HG02623 (cell line): ENCODE measurements around the gene OOSP4B.
"Not testable (repeated sequence)": the region's sequence is repeated elsewhere in the genome, so short reads cannot be mapped to it uniquely, and the experiment has no call there.

Experiments
- ATAC-seq: cut with Tn5 transposase; IDR thresholded peaks from one replicate; pipeline ENCODE4 v1.9.1; 2021; ENCODE audit warnings: moderate library complexity; ENCODE audit not compliant: unreplicated experiment

The OOSP4B gene

DNA sequence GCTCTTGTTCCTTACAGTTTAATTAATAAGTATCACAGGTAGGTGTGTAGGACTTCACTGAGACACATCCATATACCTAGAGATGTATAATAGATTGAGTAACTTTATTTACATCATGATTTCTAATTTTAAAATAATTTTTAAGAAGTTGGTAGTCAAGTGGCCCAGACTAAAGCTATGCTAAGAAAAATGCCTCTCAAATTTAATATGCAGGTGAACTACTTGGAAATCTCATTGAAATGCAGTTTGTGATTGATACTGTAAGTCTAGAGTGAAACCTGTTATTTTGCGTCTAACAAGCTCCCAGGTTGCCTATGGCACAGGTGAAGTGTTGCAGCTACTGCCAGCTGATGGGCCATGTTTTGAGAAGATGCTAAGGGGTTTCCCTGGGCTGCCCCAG lies at the start of gene OOSP4B:
Gene OOSP4B (plus strand): TSS at position 301 of the 400 bp plus-strand sequence.
- no peak for ATAC-seq

GRCh38 chr11:59967677-59968394 lies 49.1 kb upstream of the OOSP4B start:
- no peak for ATAC-seq

DNA sequence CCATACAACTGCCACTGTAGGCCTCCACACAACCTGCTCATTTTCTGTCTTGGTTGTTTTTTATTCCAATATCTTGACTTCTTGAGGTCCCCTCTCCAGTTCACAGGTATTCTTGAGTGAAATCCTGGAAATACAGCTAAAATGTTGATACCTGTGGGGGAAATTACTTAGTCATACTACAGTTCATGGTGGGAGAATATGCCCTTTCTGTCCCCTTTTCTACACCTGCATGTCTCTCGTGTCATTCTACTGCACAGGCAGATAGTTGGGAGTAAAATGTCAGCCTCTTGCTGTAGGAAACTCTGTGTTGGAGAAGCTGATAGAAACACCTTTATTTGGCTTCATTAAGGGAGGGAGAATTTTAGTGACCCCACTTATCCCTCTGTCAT lies 48.6 kb upstream of the OOSP4B start:
- no peak for ATAC-seq

- no peak for ATAC-seq
Measured at GRCh38 chr11:59973097-59973496, 43.9 kb upstream of the OOSP4B start.

DNA sequence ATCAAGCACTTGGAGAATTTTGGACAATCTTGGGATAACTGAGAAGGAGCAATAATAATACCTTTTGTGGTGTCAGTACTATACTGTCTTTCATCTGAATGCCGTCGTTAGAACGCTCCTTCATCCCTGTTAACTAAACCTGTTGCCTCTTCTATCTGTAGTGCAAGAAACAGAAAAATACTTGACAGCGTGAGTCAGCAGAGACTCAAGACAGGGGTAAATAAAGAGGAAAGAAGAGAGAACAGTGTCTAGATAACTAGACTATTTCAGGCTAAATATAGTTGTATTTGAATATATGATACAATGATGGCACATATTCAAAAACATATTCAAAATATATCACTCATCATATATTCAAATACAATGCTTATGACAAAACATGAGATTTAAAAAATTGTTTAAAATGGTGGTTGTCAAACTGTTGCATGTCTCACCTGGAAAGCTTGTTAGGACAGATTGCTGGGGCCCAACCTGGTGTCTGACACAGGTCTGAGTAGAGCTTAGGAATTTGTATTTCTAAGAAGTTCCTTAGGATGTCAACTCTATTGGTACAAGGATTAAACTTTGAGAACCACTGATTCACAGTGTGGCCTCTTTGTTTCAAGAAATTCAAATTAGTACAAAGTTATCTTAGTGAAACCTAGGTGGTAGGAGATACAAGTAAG lies 35.7 kb upstream of the OOSP4B start:
- no peak for ATAC-seq

DNA sequence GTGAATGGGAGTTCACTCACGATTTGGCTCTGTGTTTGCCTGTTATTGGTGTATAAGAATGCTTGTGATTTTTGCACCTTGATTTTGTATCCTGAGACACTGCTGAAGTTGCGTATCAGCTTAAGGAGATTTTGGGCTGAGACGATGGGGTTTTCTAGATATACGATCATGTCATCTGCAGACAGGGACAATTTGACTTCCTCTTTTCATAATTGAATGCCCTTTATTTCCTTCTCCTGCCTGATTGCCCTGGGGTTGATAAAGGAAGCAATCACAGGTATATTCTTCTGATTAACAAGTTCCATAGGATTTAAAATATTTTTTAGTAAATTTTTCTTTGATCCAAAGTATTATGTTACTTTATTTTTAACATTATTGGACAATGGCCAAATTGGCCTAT lies 34.9 kb upstream of the OOSP4B start:
- not testable (repeated sequence) for ATAC-seq

GRCh38 chr11:59983212-59983611 lies 33.8 kb upstream of the OOSP4B start:
- ATAC-seq, result no peak

GRCh38 chr11:59984368-59984767 lies 32.6 kb upstream of the OOSP4B start:
- no peak for ATAC-seq

DNA sequence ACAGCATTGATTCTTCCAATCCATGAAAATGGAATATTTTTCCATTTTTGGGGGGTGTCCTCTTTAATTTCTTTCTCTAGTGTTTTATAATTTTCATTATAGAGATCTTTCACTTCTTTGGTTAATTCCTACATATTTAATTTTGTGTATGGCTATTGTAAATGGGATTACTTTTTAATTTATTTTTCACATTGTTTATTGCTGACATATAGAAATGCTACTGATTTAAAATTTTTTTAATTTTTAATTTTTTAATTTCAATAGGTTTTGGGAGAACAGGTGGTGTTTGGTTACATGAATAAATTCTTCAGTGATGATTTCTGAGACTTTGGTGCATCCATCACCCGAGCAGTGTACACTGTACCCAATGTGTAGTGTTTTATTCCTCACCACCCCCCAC lies 26.6 kb upstream of the OOSP4B start:
- no peak for ATAC-seq

DNA sequence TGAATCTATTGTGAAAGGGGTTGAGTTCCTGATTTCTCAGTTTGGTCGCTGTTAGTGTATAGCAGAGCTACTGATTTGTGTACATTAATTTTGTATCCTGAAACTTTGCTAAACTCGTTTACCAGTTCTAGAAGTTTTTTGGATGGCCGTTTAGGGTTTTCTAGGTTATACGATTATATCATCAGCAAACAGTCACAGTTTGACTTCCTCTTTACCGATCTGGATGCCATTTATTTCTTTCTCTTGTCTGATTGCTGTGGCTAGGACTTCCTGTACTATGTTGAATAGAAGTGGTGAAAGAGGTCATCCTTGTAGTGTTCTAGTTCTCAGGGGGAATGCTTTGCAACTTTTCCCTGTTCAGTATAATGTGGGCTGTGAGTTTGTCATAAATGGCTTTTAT lies 24.6 kb upstream of the OOSP4B start:
- ATAC-seq, result no peak

GRCh38 chr11:59997800-59998199 lies 19.2 kb upstream of the OOSP4B start:
- no peak for ATAC-seq

- ATAC-seq, result no peak
Measured at GRCh38 chr11:59999691-60000090, 17.3 kb upstream of the OOSP4B start.

DNA sequence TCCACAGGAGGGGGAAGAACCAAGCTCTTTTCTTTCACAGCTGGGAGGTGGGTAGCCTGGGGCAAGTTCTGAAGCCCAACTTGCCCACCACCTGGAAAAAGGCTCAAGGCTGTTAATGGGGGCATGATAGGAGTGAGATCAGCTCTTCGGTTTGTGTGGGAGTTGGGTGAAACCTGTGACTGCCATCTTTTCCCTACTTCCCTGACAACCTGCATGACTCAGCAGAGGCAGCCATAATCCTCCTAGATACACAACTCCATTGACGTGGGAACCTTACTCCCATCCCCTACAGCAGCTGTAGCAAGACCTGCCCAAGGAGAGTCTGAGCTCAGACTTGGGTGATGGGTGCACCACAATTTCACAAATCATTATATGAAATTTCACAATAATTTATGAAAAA lies 13.3 kb upstream of the OOSP4B start:
- no peak for ATAC-seq

DNA sequence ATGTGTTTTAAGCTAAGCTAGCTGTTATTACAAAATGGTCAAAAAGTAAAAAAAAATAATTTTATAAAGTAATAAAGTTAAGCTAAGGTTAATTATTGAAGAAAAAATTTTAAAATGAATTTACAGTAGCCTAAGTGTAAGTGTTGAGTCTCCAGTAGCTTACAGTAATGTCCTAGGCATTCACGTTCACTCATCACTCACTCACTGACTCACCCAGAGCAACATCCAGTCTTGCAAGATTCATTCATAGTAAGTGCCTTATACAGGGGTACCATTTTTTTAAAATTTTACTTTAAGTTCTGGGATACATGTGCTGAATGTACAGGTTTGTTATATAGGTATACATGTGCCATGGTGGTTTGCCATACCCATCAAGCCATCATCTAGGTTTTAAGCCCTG lies 11.6 kb upstream of the OOSP4B start:
- no peak for ATAC-seq

- ATAC-seq, result no peak
Measured at GRCh38 chr11:60018058-60018457, 1.1 kb downstream of the OOSP4B start.

DNA sequence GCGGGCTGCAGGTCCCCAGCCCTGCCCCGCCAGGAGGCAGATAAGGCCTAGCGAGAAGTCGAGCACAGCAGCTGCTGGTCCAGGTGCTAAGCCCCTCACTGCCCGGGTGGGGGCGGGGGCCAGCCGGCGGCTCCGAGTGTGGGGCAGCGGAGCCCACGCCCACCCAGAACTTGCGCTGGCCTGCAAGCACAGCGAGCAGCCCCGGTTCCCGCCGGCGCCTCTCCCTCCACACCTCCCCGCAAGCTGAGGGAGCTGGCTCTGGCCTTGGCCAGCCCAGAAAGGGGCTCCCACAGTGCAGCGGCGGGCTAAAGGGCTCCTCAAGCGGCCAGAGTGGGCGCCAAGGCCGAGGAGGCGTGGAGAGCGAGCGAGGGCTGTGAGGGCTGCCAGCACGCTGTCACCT lies 3.4 kb downstream of the OOSP4B start:
- not testable (repeated sequence) for ATAC-seq

GRCh38 chr11:60029015-60029632 lies 12.1 kb downstream of the OOSP4B start:
- no peak for ATAC-seq

GRCh38 chr11:60040109-60040508 lies 23.1 kb downstream of the OOSP4B start, which contains the start of gene OOSP2:
Gene OOSP2 (plus strand): TSS chr11:60040409. CDS start chr11:60040460, 51 bp downstream.
- no peak for ATAC-seq

DNA sequence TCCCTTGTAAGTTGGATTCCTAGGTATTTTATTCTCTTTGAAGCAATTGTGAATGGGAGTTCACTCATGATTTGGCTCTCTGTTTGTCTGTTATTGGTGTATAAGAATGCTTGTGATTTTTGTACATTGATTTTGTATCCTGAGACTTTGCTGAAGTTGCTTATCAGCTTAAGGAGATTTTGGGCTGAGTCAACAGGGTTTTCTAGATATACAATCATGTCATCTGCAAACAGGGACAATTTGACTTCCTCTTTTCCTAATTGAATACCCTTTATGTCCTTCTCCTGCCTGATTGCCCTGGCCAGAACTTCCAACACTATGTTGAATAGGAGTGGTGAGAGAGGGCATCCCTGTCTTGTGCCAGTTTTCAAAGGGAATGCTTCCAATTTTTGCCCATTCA lies 33.4 kb downstream of the OOSP4B start:
- not testable (repeated sequence) for ATAC-seq

DNA sequence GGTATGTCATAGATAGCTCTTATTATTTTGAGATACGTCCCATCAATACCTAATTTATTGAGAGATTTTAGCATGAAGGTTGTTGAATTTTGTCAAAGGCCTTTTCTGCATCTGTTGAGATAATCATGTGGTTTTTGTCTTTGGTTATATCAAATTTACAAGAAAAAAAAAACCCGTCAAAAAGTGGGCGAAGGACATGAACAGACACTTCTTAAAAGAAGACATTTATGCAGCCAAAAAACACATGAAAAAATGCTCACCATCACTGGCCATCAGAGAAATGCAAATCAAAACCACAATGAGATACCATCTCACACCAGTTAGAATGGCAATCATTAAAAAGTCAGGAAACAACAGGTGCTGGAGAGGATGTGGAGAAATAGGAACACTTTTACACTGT lies 33.9 kb downstream of the OOSP4B start:
- ATAC-seq, result not testable (repeated sequence)

DNA sequence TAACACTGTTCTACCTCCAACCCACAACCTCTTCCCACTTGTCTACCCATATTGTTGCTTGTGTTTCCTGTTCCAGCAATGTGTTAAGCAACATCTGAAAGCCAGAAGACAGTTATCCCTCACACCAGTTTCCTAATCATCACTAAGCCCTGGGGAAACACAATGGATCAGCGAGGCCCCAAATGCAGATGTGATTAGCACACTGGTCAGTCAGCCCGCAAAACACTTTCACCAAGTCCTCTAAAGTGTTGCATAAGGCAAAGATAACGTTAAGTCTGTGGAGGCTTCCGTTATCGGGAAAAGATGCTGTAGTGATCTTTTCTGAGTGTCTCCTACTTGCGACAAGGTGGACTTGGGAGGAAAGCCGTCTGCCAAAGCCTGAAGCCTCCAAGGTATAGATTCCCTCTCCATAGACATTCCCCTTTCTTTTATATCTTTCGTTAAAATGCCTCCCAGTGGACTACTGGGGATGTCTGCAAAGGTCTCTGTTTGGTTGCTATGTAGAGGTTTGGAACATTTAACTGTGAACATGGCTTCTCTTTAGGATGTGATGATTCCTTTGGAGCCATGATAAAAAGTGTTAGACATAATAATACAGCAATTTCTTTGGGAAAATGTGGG lies 39.5 kb downstream of the OOSP4B start, which contains the start of gene MS4A3:
Gene MS4A3 (plus strand): TSS at position 317 of the 621 bp plus-strand sequence. CDS start 4,496 bp downstream, outside the sequence.
- no peak for ATAC-seq
